Motor neuron (in vitro differentiated cells): ENCODE measurements around the gene RASA2. TPM values are rescaled to one million over a fixed set of nuclear protein-coding genes. Genes with fewer than 3 reads are reported as not detected.

ENCODE experiments used
- ATAC-seq, 8 experiments: fragments of 200-7000 bp; cut with Tn5 transposase; replicated peaks in 6 of 8; 2 replicates each; pipeline ENCODE4 v1.8.0; 2021; ENCODE audit warnings: mild to moderate bottlenecking in 8 of 8, moderate library complexity in 8 of 8
- H3K27ac ChIP-seq, 2 donors: fragments of 250-450 bp; sonication (Bioruptor Pico); 2 replicates each; pipeline ENCODE4 v1.9.0; 2021; ENCODE audit warnings: antibody characterized with exemption in 2 of 2, mild to moderate bottlenecking in 2 of 2, moderate library complexity in 1 of 2
- H3K4me1 ChIP-seq, 2 donors: fragments of 250-450 bp; sonication (Bioruptor Pico); replicated peaks in 1 of 2; 2 replicates each; pipeline ENCODE4 v1.6.1; 2021; ENCODE audit warnings: antibody characterized with exemption in 2 of 2, mild to moderate bottlenecking in 2 of 2, moderate library complexity in 1 of 2
- H3K4me3 ChIP-seq, 5 donors: fragments of 250-450 bp; sonication (Bioruptor Pico); 2 replicates each; pipeline ENCODE4 v1.9.0; 2021; ENCODE audit warnings: antibody characterized with exemption in 5 of 5, mild to moderate bottlenecking in 5 of 5, moderate library complexity in 4 of 5
- WGBS, 10 experiments: fragments of 450-650 bp; shearing (Covaris generic); methylation state at CpG; one replicate each; pipeline ENCODE4 v1.0.0; 2022; 5-methylcytosine and 5-hydroxymethylcytosine counted together
- in situ Hi-C, 9 experiments: fragments of 400-800 bp; cut with MboI; loops; one replicate each; pipeline ENCODE4 v1.15.0; 2021; ENCODE audit warnings: low sequenced_read_pairs in 9 of 9, low pct_unique_long_range_greater_than_20kb in 2 of 9; ENCODE audit not compliant: unreplicated experiment in 9 of 9
- total RNA-seq, 8 experiments: library from RNA; unstranded; fragments of 300-600 nt; gene quantifications; 2 replicates each; pipeline versions ENCODE4 v1.2.3 to v1.2.4, GENCODE V29; 2022

RASA2 gene
- total RNA-seq, 8 experiments from 2014 or later, result 6.8 to 19.0 (median 11.0) TPM

GRCh38 chr3:141507392-141508066, 20.7 kb downstream of the RASA2 start:
- in situ Hi-C loops, result no loop called here
- ATAC-seq, result peak in 3 of 8 experiments; percentile 29 to 35 (median 32)
- Histone ChIP-seq H3K4me3 (no peak overlapping the region), H3K27ac (no peak overlapping the region), H3K4me1 (no peaks in the 10 kb centered on the region)
- 75 to 100% (median 90%) methylated on average over 1 to 3 of the region's 3 CpGs; no CpG with 5 or more reads in 1 of the 10 experiments for WGBS, 10 experiments

DNA sequence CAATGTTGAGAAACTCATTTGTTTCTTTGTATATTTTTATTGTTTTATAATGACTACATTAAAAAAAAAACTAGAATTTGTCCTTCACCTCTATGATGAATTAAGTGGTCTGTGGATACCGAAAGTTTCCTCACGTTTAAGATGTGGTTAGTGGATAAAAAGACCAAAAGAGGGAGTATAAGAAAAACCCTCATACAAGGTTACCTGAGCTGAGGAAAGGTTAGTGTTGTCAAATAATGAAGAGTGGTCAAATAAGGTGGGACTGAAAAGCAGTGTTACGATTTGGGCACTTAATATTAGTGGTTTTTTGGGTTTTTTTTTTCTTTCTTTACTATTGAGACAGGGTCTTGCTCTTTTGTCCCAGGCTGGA, 21.2 kb downstream of the RASA2 start:
- in situ Hi-C loops, result no loop called here
- WGBS, 10 experiments, result 81 to 100% (median 89%) methylated on average over 1 to 3 of the region's 3 CpGs; no CpG with 5 or more reads in 1 of the 10 experiments
- Histone ChIP-seq H3K4me3 (no peak overlapping the region), H3K4me1 (no peaks in the 10 kb centered on the region), H3K27ac (no peak overlapping the region)
- ATAC-seq, result no peak

- Histone ChIP-seq H3K27ac (no peak overlapping the region), H3K4me3 (no peak overlapping the region), H3K4me1 (no peaks in the 10 kb centered on the region)
- in situ Hi-C loops, result no loop called here
- WGBS, 10 experiments, result 47 to 100% (median 95%) methylated on average over 1 to 4 of the region's 4 CpGs
- ATAC-seq, result no peak
Observed at GRCh38 chr3:141511361-141511760, 24.5 kb downstream of the RASA2 start.

DNA sequence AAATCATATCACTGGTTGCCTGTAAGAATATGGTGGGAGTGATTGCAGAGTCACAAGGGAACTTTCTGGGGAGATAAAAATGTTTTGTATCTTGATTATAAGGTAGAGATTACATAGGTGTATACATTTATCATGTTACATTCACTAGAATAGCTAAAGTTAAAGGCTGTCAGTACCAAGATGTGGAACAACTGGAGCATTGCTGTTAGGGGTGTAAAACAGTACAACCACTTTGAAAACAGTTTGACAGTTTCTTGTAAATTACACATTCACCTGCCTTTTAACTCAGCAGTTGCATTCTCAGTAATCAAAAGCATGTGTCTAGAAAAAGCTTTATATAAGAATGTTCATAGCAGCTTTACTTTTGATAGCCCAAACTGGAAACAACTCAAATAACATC, 27.6 kb downstream of the RASA2 start:
- ATAC-seq, result no peak
- H3K27ac ChIP-seq, result no peak overlapping the region
- no peaks in the 10 kb centered on the region for H3K4me1 ChIP-seq
- H3K4me3 ChIP-seq, result no peak overlapping the region
- in situ Hi-C loops, result no loop called here

DNA sequence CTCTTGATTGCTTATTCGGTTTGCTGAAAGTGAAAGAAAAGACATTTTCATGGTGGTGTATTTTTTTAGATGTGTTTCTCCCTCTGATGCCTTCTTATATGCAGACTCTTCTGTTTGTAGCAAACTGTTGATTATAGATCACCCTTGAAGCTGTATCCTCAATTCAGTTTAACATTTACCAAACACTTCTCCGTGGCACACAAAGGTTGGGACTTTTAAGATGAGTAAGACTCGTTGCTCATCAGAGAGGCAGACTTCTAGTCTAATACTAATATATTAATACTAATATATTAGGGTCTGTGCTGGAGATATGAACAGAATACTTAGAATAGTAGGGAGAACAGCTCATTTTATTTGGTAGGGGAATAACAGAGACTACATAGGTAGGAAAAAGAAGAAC, 32.8 kb downstream of the RASA2 start:
- H3K4me1 ChIP-seq, result no peaks in the 10 kb centered on the region
- in situ Hi-C loops, result no loop called here
- no peak overlapping the region for H3K4me3 ChIP-seq
- WGBS, 10 experiments, result 76 to 100% (median 87%) methylated on average over 2 to 3 of the region's 3 CpGs; no CpG with 5 or more reads in 1 of the 10 experiments
- no peak overlapping the region for H3K27ac ChIP-seq
- ATAC-seq, result no peak

- no peak for ATAC-seq
- Histone ChIP-seq H3K4me1 (no peaks in the 10 kb centered on the region), H3K4me3 (no peak overlapping the region), H3K27ac (no peak overlapping the region)
- in situ Hi-C loops, result no loop called here
Observed at GRCh38 chr3:141521781-141522180, 35.0 kb downstream of the RASA2 start.

DNA sequence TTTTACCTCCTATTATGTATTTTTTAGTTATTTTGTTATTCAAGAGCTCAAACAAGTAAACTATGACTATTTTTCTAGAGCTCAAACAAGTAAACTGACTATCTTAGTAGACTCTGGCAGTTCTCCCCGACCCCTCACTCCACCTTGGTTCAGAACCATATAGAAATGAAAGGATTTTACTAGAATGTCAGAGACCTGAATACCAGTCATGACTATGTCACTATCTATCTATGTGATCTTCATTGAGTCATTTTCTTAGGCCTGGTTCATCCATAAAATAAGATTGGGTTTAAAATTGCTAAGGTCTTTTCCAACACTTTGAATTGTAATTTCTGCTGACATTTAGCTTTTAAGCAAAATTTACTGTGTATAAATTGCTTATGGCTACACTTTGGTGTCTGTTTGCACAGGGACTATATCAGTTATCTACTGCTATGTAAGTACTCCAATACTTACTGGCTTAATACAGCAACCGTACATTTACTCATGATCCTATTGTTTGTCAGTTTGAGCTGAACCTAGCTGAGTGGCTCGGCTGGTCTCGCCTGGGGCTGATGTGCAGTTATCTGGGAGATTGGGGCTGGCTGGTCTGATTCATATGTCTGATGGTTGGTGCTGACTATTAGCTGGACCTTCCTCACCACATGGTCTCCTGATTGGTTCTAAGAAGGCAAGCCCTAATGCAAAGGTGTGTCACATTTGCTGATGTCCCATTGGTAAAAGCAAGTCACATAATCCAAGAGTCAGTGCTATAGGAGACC, 37.0 kb downstream of the RASA2 start:
- 60 to 100% (median 97%) methylated on average over 1 to 4 of the region's 4 CpGs for WGBS, 10 experiments
- Histone ChIP-seq H3K4me3 (no peak overlapping the region), H3K27ac (no peak overlapping the region), H3K4me1 (no peaks in the 10 kb centered on the region)
- in situ Hi-C loops, result no loop called here
- peak in 1 of 8 experiments; percentile 18 for ATAC-seq

DNA sequence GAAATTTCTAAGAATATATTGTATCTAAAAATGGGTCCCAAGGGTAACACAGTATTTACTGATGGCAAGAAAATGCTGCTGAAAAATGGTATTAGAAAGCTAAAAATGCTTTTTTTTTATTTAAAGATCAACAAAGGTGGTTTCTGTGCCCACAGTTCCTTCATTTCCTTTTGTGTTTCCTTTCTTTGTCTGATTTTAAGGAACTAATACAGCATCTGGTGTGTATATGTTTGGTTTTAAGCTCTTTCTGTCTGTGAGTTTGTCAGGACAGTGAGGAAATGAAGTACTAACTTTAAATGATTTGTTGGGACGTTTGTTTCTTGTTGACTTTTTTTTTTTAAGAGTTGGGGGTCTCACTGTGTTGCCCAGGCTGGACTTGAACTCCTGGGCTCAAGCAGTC, 38.2 kb downstream of the RASA2 start:
- H3K27ac ChIP-seq, result no peak overlapping the region
- no peak overlapping the region for H3K4me3 ChIP-seq
- H3K4me1 ChIP-seq, result no peaks in the 10 kb centered on the region
- 50 to 86% (median 67%) methylated on average over 1 of the region's 1 CpG; no CpG with 5 or more reads in 5 of the 10 experiments for WGBS, 10 experiments
- in situ Hi-C loops, result loop anchor here in 1 of 9 experiments (25.0 kb wide), 1 partner anchor 213 kb away; no protein-coding TSS in a partner anchor
- no peak for ATAC-seq

DNA sequence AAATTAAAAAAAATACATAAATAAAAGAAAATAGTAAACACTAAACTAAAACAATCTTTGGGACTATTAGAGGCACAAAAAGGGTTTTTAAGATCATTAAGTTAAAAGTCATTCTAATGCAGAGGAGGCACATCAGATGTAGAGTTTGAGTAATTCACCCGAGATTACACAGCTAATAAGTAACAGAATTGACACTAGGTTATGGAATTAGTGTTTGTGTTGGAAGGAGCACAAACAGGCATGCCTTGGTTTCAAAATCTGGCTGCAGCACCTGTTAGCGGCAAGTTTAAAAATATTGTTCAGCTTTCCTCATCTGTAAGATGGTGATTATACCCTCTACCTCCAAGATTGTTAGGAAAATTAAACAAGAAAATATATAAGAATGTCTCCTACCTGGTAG, 39.0 kb downstream of the RASA2 start:
- no peak overlapping the region for H3K4me3 ChIP-seq
- no peak for ATAC-seq
- in situ Hi-C loops, result loop anchor here in 1 of 9 experiments (25.0 kb wide), 1 partner anchor 214 kb away; no protein-coding TSS in a partner anchor
- H3K4me1 ChIP-seq, result no peaks in the 10 kb centered on the region
- 0 to 100% (median 50%) methylated on average over 1 to 2 of the region's 2 CpGs for WGBS, 10 experiments
- H3K27ac ChIP-seq, result no peak overlapping the region

- Histone ChIP-seq H3K4me1 (no peaks in the 10 kb centered on the region), H3K27ac (no peak overlapping the region), H3K4me3 (no peak overlapping the region)
- in situ Hi-C loops, result loop anchor here in 1 of 9 experiments (25.0 kb wide), 1 partner anchor 214 kb away; no protein-coding TSS in a partner anchor
- ATAC-seq, result peak in 1 of 8 experiments; percentile 22
Observed at GRCh38 chr3:141526709-141527108, 39.9 kb downstream of the RASA2 start.

DNA sequence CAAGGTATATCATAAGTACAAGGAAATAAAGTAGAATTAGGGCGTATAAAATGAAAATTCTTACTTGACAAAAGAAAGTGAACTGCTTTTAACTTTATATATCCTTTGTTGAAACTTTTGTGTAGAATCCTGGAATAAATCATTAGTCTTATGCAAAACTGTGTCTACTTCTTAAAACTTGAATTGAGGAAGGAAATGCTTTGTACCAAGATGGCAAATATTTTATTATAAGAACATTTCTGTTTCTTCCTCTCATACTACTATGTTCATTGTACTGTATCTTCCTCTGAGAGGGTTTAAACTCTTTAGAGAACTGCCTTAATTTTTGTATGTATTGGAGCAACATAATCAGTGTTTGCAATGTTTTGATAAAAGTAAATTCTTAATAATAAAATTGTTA, 42.0 kb downstream of the RASA2 start:
- WGBS, 10 experiments, result 0 to 100% (median 89%) methylated on average over 1 of the region's 1 CpG; no CpG with 5 or more reads in 2 of the 10 experiments

DNA sequence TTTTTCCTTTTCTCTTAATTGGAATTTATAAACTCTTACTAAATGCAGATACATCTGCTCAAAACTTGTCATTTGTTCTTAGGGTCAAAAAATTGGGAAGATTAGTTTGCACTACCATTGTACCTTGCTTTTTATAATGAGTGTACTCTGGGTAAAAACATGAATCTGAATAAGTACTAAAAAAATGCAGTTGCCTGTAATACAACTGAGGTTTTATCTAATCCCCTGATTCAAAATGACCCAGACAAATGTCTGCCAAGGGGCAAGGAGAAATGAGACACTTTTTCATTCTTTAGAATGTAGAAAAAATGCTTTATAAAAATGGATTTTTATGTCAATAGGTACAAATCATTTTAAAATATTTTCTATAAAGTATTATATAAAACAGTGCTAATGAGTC, 42.4 kb downstream of the RASA2 start:
- in situ Hi-C loops, result loop anchor here in 1 of 9 experiments (25.0 kb wide), 1 partner anchor 217 kb away; no protein-coding TSS in a partner anchor
- no peak overlapping the region for H3K27ac ChIP-seq
- no peak overlapping the region for H3K4me3 ChIP-seq
- ATAC-seq, result no peak
- no peaks in the 10 kb centered on the region for H3K4me1 ChIP-seq

More for the DNA sequence above, 42.0 kb downstream of the RASA2 start:
- in situ Hi-C loops, result loop anchor here in 1 of 9 experiments (25.0 kb wide), 1 partner anchor 216 kb away; no protein-coding TSS in a partner anchor
- ATAC-seq, result no peak
- H3K4me3 ChIP-seq, result no peak overlapping the region
- H3K27ac ChIP-seq, result no peak overlapping the region
- no peaks in the 10 kb centered on the region for H3K4me1 ChIP-seq

- in situ Hi-C loops, result loop anchor here in 1 of 9 experiments (25.0 kb wide), 1 partner anchor 218 kb away; no protein-coding TSS in a partner anchor
- peak in 3 of 8 experiments; percentile 64 to 78 (median 71) for ATAC-seq
- no peak overlapping the region for H3K27ac ChIP-seq
Observed at GRCh38 chr3:141529717-141530414, 43.0 kb downstream of the RASA2 start.

More at GRCh38 chr3:141529717-141530414, 43.0 kb downstream of the RASA2 start:
- 0 to 100% (median 25%) methylated on average over 1 of the region's 1 CpG; no CpG with 5 or more reads in 2 of the 10 experiments for WGBS, 10 experiments
- Histone ChIP-seq H3K4me1 (no peaks in the 10 kb centered on the region), H3K4me3 (no peak overlapping the region)
